ENCODE results near the gene EVA1C. TPM values are rescaled to one million over a fixed set of nuclear protein-coding genes. Genes with fewer than 3 reads are reported as not detected.

Gene EVA1C
- total RNA-seq, 2 donors from 2014 or later, result 39.2 to 53.5 TPM

Other genes with a start within 250 kb of the EVA1C start
- gene MIS18A, start 133.7 kb upstream of the EVA1C start, total RNA-seq, result 1 to 10 TPM; 3.8 to 4.3 TPM
- gene MRAP, start 113.9 kb upstream of the EVA1C start, total RNA-seq, result under 1 TPM in 1 of 2 donors, not detected in 1; 0.33 TPM
- gene URB1, start 19.7 kb upstream of the EVA1C start, total RNA-seq, result 10 to 100 TPM; 14.1 to 17.6 TPM
- under 1 TPM; 0.48 to 0.83 TPM for gene TCP10L, start 172.8 kb downstream of the EVA1C start, total RNA-seq
- gene CFAP298, start 199.7 kb downstream of the EVA1C start, total RNA-seq, result 10 to 100 TPM; 19.8 to 23.1 TPM